CD4-positive, alpha-beta T cell treated with Interleukin-6 for 4 hours (primary cell): Measurements from ENCODE around the gene BORCS8.
A peak's percentile ranks its signal among the peaks of the same experiment; 100 is the strongest.

ENCODE experiments used
- DNase-seq: peaks from one replicate; pipeline ENCODE4 v3.0.0-alpha.2; 2020; ENCODE audit warnings: mixed read lengths

BORCS8 gene

GRCh38 chr19:19213426-19214158 lies 21.6 kb upstream of the BORCS8 start:
- DNase-seq = no peak

- no peak for DNase-seq
Observed at GRCh38 chr19:19212916-19213315, 21.0 kb upstream of the BORCS8 start.

GRCh38 chr19:19211499-19212420 lies 19.8 kb upstream of the BORCS8 start, which contains the start of gene NCAN:
TSS of gene NCAN (plus strand) at chr19:19211958. CDS start at chr19:19216954, 4,996 bp downstream.
- no peak for DNase-seq

- DNase-seq = no peak
Observed at GRCh38 chr19:19209372-19209771, 17.4 kb upstream of the BORCS8 start.

- no peak for DNase-seq
Observed at GRCh38 chr19:19207637-19208572, 16.0 kb upstream of the BORCS8 start.

- DNase-seq = no peak
Observed at GRCh38 chr19:19206938-19207337, 15.0 kb upstream of the BORCS8 start.

- DNase-seq = no peak
Observed at GRCh38 chr19:19205416-19206410, 13.8 kb upstream of the BORCS8 start.

- DNase-seq = no peak
Observed at GRCh38 chr19:19204181-19204580, 12.2 kb upstream of the BORCS8 start.

GRCh38 chr19:19203012-19203856 lies 11.3 kb upstream of the BORCS8 start, which contains the start of gene NR2C2AP:
TSS of gene NR2C2AP (minus strand) at chr19:19203414. CDS start at chr19:19203060, 354 bp downstream.
- DNase-seq = peak; percentile 97

- DNase-seq = no peak
Observed at GRCh38 chr19:19202707-19203011, 10.7 kb upstream of the BORCS8 start.

GRCh38 chr19:19201697-19202630 lies 10.0 kb upstream of the BORCS8 start:
- DNase-seq = no peak

- DNase-seq = no peak
Observed at GRCh38 chr19:19193926-19194325, 2.0 kb upstream of the BORCS8 start.

GRCh38 chr19:19192910-19193423 lies 1.0 kb upstream of the BORCS8 start:
- no peak for DNase-seq

GRCh38 chr19:19191768-19192077 lies 229 bp downstream of the BORCS8 start:
- DNase-seq = no peak

GRCh38 chr19:19186742-19187141 lies 5.2 kb downstream of the BORCS8 start:
- no peak for DNase-seq

GRCh38 chr19:19185853-19186740 lies 5.9 kb downstream of the BORCS8 start:
- peak; percentile 72 for DNase-seq

GRCh38 chr19:19181488-19181998 lies 10.4 kb downstream of the BORCS8 start:
- no peak for DNase-seq
